Measurements from ENCODE around the gene FZD8.

DNA sequence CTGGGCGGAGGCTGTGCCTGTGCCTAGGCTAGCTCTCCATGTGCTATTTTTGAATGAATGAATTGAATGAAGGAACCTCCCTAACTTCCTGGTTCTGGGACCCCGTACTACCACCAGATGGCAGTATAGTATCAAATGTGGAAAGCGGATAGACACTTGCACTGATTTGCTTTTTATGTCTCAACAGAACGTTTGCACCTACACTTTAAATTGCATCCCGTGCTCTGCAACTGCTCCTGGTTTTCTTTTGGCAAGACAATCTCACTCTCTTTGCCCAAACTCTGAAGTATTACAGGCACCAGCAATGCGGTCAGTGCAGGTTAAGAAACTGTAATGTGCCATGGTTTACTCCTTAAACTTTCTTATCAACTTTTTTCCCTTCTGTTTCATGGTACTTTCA is 6.5 kb downstream of the FZD8 start:
- no peak for TF ChIP-seq EP300 (IDR thresholded peaks at IDR 0.05)
- peak; percentile 89 for TF ChIP-seq CTCF (IDR thresholded peaks at IDR 0.05)
- no peak for TF ChIP-seq HDAC2 (IDR thresholded peaks at IDR 0.05)
- no peak for TF ChIP-seq POLR2A (IDR thresholded peaks at IDR 0.05; ENCODE audit: low read length)

All from A549 (cell line).